MM.1S (cell line): ENCODE data around the gene TPSD1.

ENCODE experiments used
- DNase-seq: peaks from one replicate; pipeline ENCODE4 v3.0.0-alpha.2; 2015
- H2AFZ ChIP-seq: fragments of 300-600 bp; sonication (generic); 2 replicates; pipeline ENCODE4 v1.6.0; 2016; ENCODE audit warnings: antibody characterized with exemption, low read length
- H3F3A ChIP-seq: fragments of 300-600 bp; sonication (generic); 2 replicates; pipeline ENCODE4 v1.6.1; 2016; ENCODE audit warnings: mild to moderate bottlenecking, antibody characterized with exemption, low read length, moderate library complexity, mixed read lengths; ENCODE audit not compliant: insufficient read depth
- H3K27ac ChIP-seq: fragments of 300-600 bp; sonication (generic); 2 replicates; pipeline ENCODE4 v1.5.1; 2016; ENCODE audit warnings: mild to moderate bottlenecking, low read length
- H3K27me3 ChIP-seq: fragments of 300-600 bp; sonication (generic); replicated peaks from 2 replicates; pipeline ENCODE4 v1.6.0; 2016; ENCODE audit warnings: low read length; ENCODE audit not compliant: insufficient read depth
- H3K36me3 ChIP-seq: fragments of 300-600 bp; sonication (generic); replicated peaks from 2 replicates; pipeline ENCODE4 v1.6.1; 2016; ENCODE audit warnings: mild to moderate bottlenecking, low read length, mixed read lengths; ENCODE audit not compliant: insufficient read depth
- H3K4me1 ChIP-seq: fragments of 300-600 bp; sonication (generic); 2 replicates; pipeline ENCODE4 v1.6.1; 2016; ENCODE audit warnings: low read length, mixed read lengths
- H3K4me2 ChIP-seq: fragments of 300-600 bp; sonication (generic); 2 replicates; pipeline ENCODE4 v1.6.0; 2016; ENCODE audit warnings: low read depth, low read length
- H3K4me3 ChIP-seq: fragments of 300-600 bp; sonication (generic); 2 replicates; pipeline ENCODE4 v1.5.1; 2016; ENCODE audit warnings: low read length, mixed read lengths
- H3K79me2 ChIP-seq: fragments of 300-600 bp; sonication (generic); 2 replicates; pipeline ENCODE4 v1.6.1; 2016; ENCODE audit warnings: mixed run types, low read length, mixed read lengths
- H3K9ac ChIP-seq: fragments of 300-600 bp; sonication (generic); 2 replicates; pipeline ENCODE4 v1.6.1; 2016; ENCODE audit warnings: low read length, mixed read lengths
- H3K9me2 ChIP-seq: fragments of 300-600 bp; sonication (generic); replicated peaks from 2 replicates; pipeline ENCODE4 v1.6.1; 2016; ENCODE audit warnings: mild to moderate bottlenecking, low read length, mixed read lengths; ENCODE audit not compliant: insufficient read depth
- H3K9me3 ChIP-seq: fragments of 300-600 bp; sonication (generic); replicated peaks from 2 replicates; pipeline ENCODE4 v1.6.1; 2016; ENCODE audit warnings: mild to moderate bottlenecking, low read length, mixed read lengths; ENCODE audit not compliant: insufficient read depth
- H4K20me1 ChIP-seq: fragments of 300-600 bp; sonication (generic); 2 replicates; pipeline ENCODE4 v1.6.1; 2016; ENCODE audit warnings: mild to moderate bottlenecking, low read length, moderate library complexity, mixed read lengths; ENCODE audit not compliant: insufficient read depth
- CTCF ChIP-seq: fragments of 300-600 bp; sonication (generic); IDR thresholded peaks from 2 replicates; pipeline ENCODE4 v1.5.1; 2016; ENCODE audit warnings: antibody characterized with exemption, low read length, mixed read lengths
- EZH2 ChIP-seq: fragments of 300-600 bp; sonication (generic); optimal IDR thresholded peaks from 2 replicates; pipeline ENCODE3; 2017; ENCODE audit warnings: low read depth, mild to moderate bottlenecking, antibody characterized with exemption, low read length, mixed read lengths
- EZH2phosphoT487 ChIP-seq: fragments of 300-600 bp; sonication (generic); IDR thresholded peaks from 2 replicates; pipeline ENCODE4 v1.6.1; 2018; ENCODE audit warnings: antibody characterized with exemption, low read length

TPSD1 gene

GRCh38 chr16:1279945-1280589, 24.2 kb downstream of the TPSD1 start:
- Histone ChIP-seq H3K9me2 (no peaks in the 10 kb centered on the region), H3F3A (no peaks in the 10 kb centered on the region), H4K20me1 (no peaks in the 10 kb centered on the region), H3K9me3 (no peaks in the 10 kb centered on the region), H3K27me3 (peaks cover 91% of the 10 kb centered on the region), H3K36me3 (no peaks in the 10 kb centered on the region), H3K4me3 (no peak overlapping the region), H2AFZ (no peak overlapping the region), H3K9ac (no peak overlapping the region), H3K27ac (no peak overlapping the region), H3K4me1 (no peaks in the 10 kb centered on the region), H3K79me2 (no peaks in the 10 kb centered on the region), H3K4me2 (no peak overlapping the region)
- TF ChIP-seq EZH2 (no peak), EZH2phosphoT487 (no peak), CTCF (no peak)
- DNase-seq = no peak

- no peaks in the 10 kb centered on the region for H4K20me1 ChIP-seq
- H3K9ac ChIP-seq = no peak overlapping the region
- no peaks in the 10 kb centered on the region for H3K36me3 ChIP-seq
- H3F3A ChIP-seq = no peaks in the 10 kb centered on the region
- peaks cover 90% of the 10 kb centered on the region for H3K27me3 ChIP-seq
- H3K9me2 ChIP-seq = no peaks in the 10 kb centered on the region
- H3K4me2 ChIP-seq = no peak overlapping the region
- H3K27ac ChIP-seq = no peak overlapping the region
- no peaks in the 10 kb centered on the region for H3K9me3 ChIP-seq
- H2AFZ ChIP-seq = no peak overlapping the region
- no peaks in the 10 kb centered on the region for H3K79me2 ChIP-seq
- TF ChIP-seq EZH2phosphoT487 = no peak
- TF ChIP-seq EZH2 = no peak
- no peak for TF ChIP-seq CTCF
- H3K4me1 ChIP-seq = no peaks in the 10 kb centered on the region
- no peak for DNase-seq
- H3K4me3 ChIP-seq = no peak overlapping the region
Observed at GRCh38 chr16:1280783-1281182, 24.9 kb downstream of the TPSD1 start.

- H3K27me3 ChIP-seq = peaks cover 90% of the 10 kb centered on the region
Observed at GRCh38 chr16:1281517-1281916, 25.6 kb downstream of the TPSD1 start.

More at GRCh38 chr16:1281517-1281916, 25.6 kb downstream of the TPSD1 start:
- no peak for DNase-seq
- Histone ChIP-seq H3K4me3 (no peak overlapping the region), H3K27ac (no peak overlapping the region), H3K9me3 (no peaks in the 10 kb centered on the region), H3K9ac (no peak overlapping the region), H3K9me2 (no peaks in the 10 kb centered on the region), H2AFZ (no peak overlapping the region), H3K79me2 (no peaks in the 10 kb centered on the region), H3K4me1 (no peaks in the 10 kb centered on the region), H3K4me2 (no peak overlapping the region), H3K36me3 (no peaks in the 10 kb centered on the region), H4K20me1 (no peaks in the 10 kb centered on the region), H3F3A (no peaks in the 10 kb centered on the region)
- TF ChIP-seq EZH2 (no peak), CTCF (no peak), EZH2phosphoT487 (no peak)
